CD4-positive, alpha-beta T cell (primary cell): ENCODE data around the gene ECHDC1. TPM values are rescaled to one million over a fixed set of nuclear protein-coding genes. Genes with fewer than 3 reads are reported as not detected.

Source experiments
- ATAC-seq: fragments of 200-7000 bp; cut with Tn5 transposase; one replicate; pipeline ENCODE4 v1.10.0; 2022; ENCODE audit warnings: mild to moderate bottlenecking; ENCODE audit not compliant: poor library complexity
- CTCF ChIA-PET: fragments of 350-600 bp; sonication (Branson Sonifier 250); formaldehyde crosslinking; loops from one replicate; lab custom pipeline; 2021; ENCODE audit warnings: antibody characterized with exemption, inconsistent platforms; lab: Charles Lee
- POLR2A ChIA-PET: fragments of 350-600 bp; sonication (Branson Sonifier 250); formaldehyde crosslinking; loops from one replicate; lab custom pipeline; 2021; ENCODE audit warnings: antibody characterized with exemption, inconsistent platforms; lab: Charles Lee
- DNase-seq, 14 experiments: peaks; one replicate each; pipeline ENCODE4 v3.0.0-alpha.2; 2013 to 2020; ENCODE audit warnings: mixed read lengths in 2 of 14
- H3K27ac ChIP-seq, 2 donors: one replicate each; pipeline versions ENCODE4 v1.5.1 to v1.7.0; 2013; ENCODE audit warnings: low read length in 2 of 2, low read depth in 1 of 2, mild to moderate bottlenecking in 1 of 2
- H3K27me3 ChIP-seq, 2 experiments: 1 replicate in 1 of 2; 2 replicates in 1 of 2; pipeline versions ENCODE4 v1.6.1 to v1.7.0; 2013; ENCODE audit warnings: low read length in 2 of 2, control low read depth in 1 of 2, mild to moderate bottlenecking in 1 of 2, moderate library complexity in 1 of 2; ENCODE audit not compliant: insufficient read depth in 2 of 2, control insufficient read depth in 1 of 2
- H3K36me3 ChIP-seq: one replicate; pipeline ENCODE4 v1.6.1; 2013; ENCODE audit warnings: low read length, control low read depth; ENCODE audit not compliant: insufficient read depth
- H3K4me1 ChIP-seq: one replicate; pipeline ENCODE4 v1.6.1; 2013; ENCODE audit warnings: low read length, control low read depth; ENCODE audit not compliant: insufficient read depth
- H3K4me3 ChIP-seq: one replicate; pipeline ENCODE4 v1.5.1; 2013; ENCODE audit warnings: mild to moderate bottlenecking, low read length, moderate library complexity
- H3K9me3 ChIP-seq, 2 experiments: 1 replicate in 1 of 2; 2 replicates in 1 of 2; pipeline versions ENCODE4 v1.6.1 to v1.7.0; 2013; ENCODE audit warnings: low read length in 2 of 2, mild to moderate bottlenecking in 2 of 2, control low read depth in 1 of 2, moderate library complexity in 1 of 2; ENCODE audit not compliant: control insufficient read depth in 1 of 2, insufficient read depth in 1 of 2
- H3K27ac Mint-ChIP-seq: one replicate; pipeline ENCODE4 v1.8.0; 2020; ENCODE audit warnings: mixed read lengths
- H3K27me3 Mint-ChIP-seq: one replicate; pipeline ENCODE4 v1.8.0; 2021; ENCODE audit warnings: mixed read lengths
- H3K36me3 Mint-ChIP-seq: one replicate; pipeline ENCODE4 v1.8.0; 2021; ENCODE audit warnings: low read depth, mixed read lengths
- H3K4me1 Mint-ChIP-seq: one replicate; pipeline ENCODE4 v1.8.0; 2021; ENCODE audit warnings: low read depth, mixed read lengths
- H3K4me3 Mint-ChIP-seq: one replicate; pipeline ENCODE4 v1.8.0; 2020; ENCODE audit warnings: mild to moderate bottlenecking, mixed read lengths
- H3K9me3 Mint-ChIP-seq: one replicate; pipeline ENCODE4 v1.8.0; 2020; ENCODE audit warnings: mixed read lengths
- CTCF ChIP-seq: fragments of 200-600 bp; IDR thresholded peaks from one replicate; pipeline ENCODE4 v1.8.0; 2022; ENCODE audit warnings: antibody characterized with exemption, mild to moderate bottlenecking
- intact Hi-C, 2 experiments: fragments of 100-400 bp; cut with DNase I in 1 of 2; cut with micrococcal nuclease in 1 of 2; formaldehyde crosslinking; loops; one replicate each; pipeline versions ENCODE4 v1.15.1 to v1.9.0; 2023 to 2025; cut with DNase I, micrococcal nuclease
- total RNA-seq, 174 experiments: library from RNA in 2 of 174; stranded (reverse) in 2 of 174; gene quantifications; one replicate each; pipeline ENCODE4 v1.2.3 and lab custom pipeline; 2021 to 2026

ECHDC1 gene
- total RNA-seq, 2 experiments from 2014 or later: 6.5 to 7.4 TPM

- no peak for DNase-seq
- Histone ChIP-seq H3K4me3 (no peak overlapping the region), H3K9me3 (no peaks in the 10 kb centered on the region), H3K36me3 (no peaks in the 10 kb centered on the region), H3K4me1 (no peaks in the 10 kb centered on the region), H3K27me3 (no peaks in the 10 kb centered on the region), H3K27ac (no peak overlapping the region)
- no peak for TF ChIP-seq CTCF
- Mint-ChIP-seq H3K9me3 (peaks cover 9% of the 10 kb centered on the region), H3K36me3 (no peaks in the 10 kb centered on the region), H3K27ac (no peak overlapping the region), H3K4me1 (no peaks in the 10 kb centered on the region), H3K4me3 (no peak overlapping the region), H3K27me3 (no peaks in the 10 kb centered on the region)
- intact Hi-C loops: no loop called here
- ChIA-PET CTCF (no interaction called here), POLR2A (no interaction called here)
- no peak for ATAC-seq
Observed at GRCh38 chr6:127367023-127367375, 23.6 kb upstream of the ECHDC1 start.

GRCh38 chr6:127366282-127367022 lies 23.0 kb upstream of the ECHDC1 start:
- POLR2A ChIA-PET: no interaction called here
- H3K4me1 Mint-ChIP-seq: no peaks in the 10 kb centered on the region
- peak in 2 of 14 experiments; percentile 51 to 65 for DNase-seq

GRCh38 chr6:127365874-127366273 lies 22.5 kb upstream of the ECHDC1 start:
- Mint-ChIP-seq H3K9me3 (peaks cover 5% of the 10 kb centered on the region), H3K36me3 (no peaks in the 10 kb centered on the region), H3K4me3 (no peak overlapping the region), H3K27me3 (no peaks in the 10 kb centered on the region), H3K4me1 (no peaks in the 10 kb centered on the region), H3K27ac (no peak overlapping the region)
- Histone ChIP-seq H3K36me3 (no peaks in the 10 kb centered on the region), H3K27ac (no peak overlapping the region), H3K9me3 (no peaks in the 10 kb centered on the region), H3K4me3 (no peak overlapping the region), H3K27me3 (no peaks in the 10 kb centered on the region), H3K4me1 (no peaks in the 10 kb centered on the region)
- intact Hi-C loops: no loop called here
- ATAC-seq (no peak), DNase-seq (no peak)
- POLR2A ChIA-PET: no interaction called here
- no peak for TF ChIP-seq CTCF
- CTCF ChIA-PET: no interaction called here

More at GRCh38 chr6:127366282-127367022, 23.0 kb upstream of the ECHDC1 start:
- H3K27me3 ChIP-seq: no peaks in the 10 kb centered on the region
- H3K4me1 ChIP-seq: no peaks in the 10 kb centered on the region
- H3K9me3 Mint-ChIP-seq: peaks cover 5% of the 10 kb centered on the region
- no peak for ATAC-seq
- H3K27me3 Mint-ChIP-seq: no peaks in the 10 kb centered on the region
- no peak overlapping the region for H3K4me3 ChIP-seq
- no peak overlapping the region for H3K27ac Mint-ChIP-seq
- no peak for TF ChIP-seq CTCF
- CTCF ChIA-PET: no interaction called here
- no peak overlapping the region for H3K4me3 Mint-ChIP-seq
- intact Hi-C loops: no loop called here
- no peaks in the 10 kb centered on the region for H3K9me3 ChIP-seq
- no peaks in the 10 kb centered on the region for H3K36me3 Mint-ChIP-seq
- H3K27ac ChIP-seq: no peak overlapping the region
- no peaks in the 10 kb centered on the region for H3K36me3 ChIP-seq
